Keratinocyte (primary cell): ENCODE measurements around the gene EDC4. TPM values are rescaled to one million over a fixed set of nuclear protein-coding genes. Genes with fewer than 3 reads are reported as not detected.
A peak's percentile ranks its signal among the peaks of the same experiment; 100 is the strongest.

Experiments
- DNase-seq: peaks from one replicate; pipeline ENCODE4 v3.0.0-alpha.2; 2011; ENCODE audit warnings: low read depth, missing footprints, low spot score
- FAIRE-seq: peaks from 2 replicates; lab custom pipeline; 2011; peaks lifted over from hg19 to GRCh38; lab: Jason Lieb, UNC
- H2AFZ ChIP-seq: 2 replicates; pipeline ENCODE4 v1.6.0; 2012; ENCODE audit warnings: low read length, control low read depth, inconsistent platforms; ENCODE audit not compliant: control insufficient read depth
- H3K27ac ChIP-seq: 2 replicates; pipeline ENCODE4 v1.5.1; 2011; ENCODE audit warnings: low read length; ENCODE audit not compliant: control insufficient read depth, insufficient read depth
- H3K27me3 ChIP-seq: 3 replicates; pipeline ENCODE4 v1.6.0; 2011; ENCODE audit warnings: low read length; ENCODE audit not compliant: control insufficient read depth, insufficient read depth; ENCODE audit errors: extremely low read depth
- H3K36me3 ChIP-seq, 2 experiments: 2 replicates in 1 of 2; 3 replicates in 1 of 2; pipeline ENCODE4 v1.5.1; 2011; ENCODE audit warnings: low read length in 2 of 2, mild to moderate bottlenecking in 1 of 2; ENCODE audit not compliant: control insufficient read depth in 2 of 2, insufficient read depth in 2 of 2; ENCODE audit errors: extremely low read depth in 1 of 2
- H3K4me1 ChIP-seq: 3 replicates; pipeline ENCODE4 v1.5.1; 2011; ENCODE audit warnings: low read length; ENCODE audit not compliant: control insufficient read depth, insufficient read depth; ENCODE audit errors: extremely low read depth
- H3K4me2 ChIP-seq: 3 replicates; pipeline ENCODE4 v1.6.0; 2011; ENCODE audit warnings: low read depth, low read length; ENCODE audit not compliant: control insufficient read depth, insufficient read depth; ENCODE audit errors: extremely low read depth
- H3K4me3 ChIP-seq, 3 experiments: fragments of 200-600 bp in 1 of 3; sonication (generic) in 1 of 3; 2 replicates in 2 of 3; 3 replicates in 1 of 3; pipeline ENCODE4 v1.5.1; 2011 to 2016; ENCODE audit warnings: low read length in 3 of 3, mild to moderate bottlenecking in 3 of 3, control low read depth in 2 of 3, inconsistent platforms in 1 of 3, low read depth in 1 of 3, mixed read lengths in 1 of 3, mixed run types in 1 of 3, moderate library complexity in 1 of 3; ENCODE audit not compliant: control insufficient read depth in 2 of 3, insufficient read depth in 2 of 3; ENCODE audit errors: extremely low read depth in 1 of 3
- H3K79me2 ChIP-seq: 2 replicates; pipeline ENCODE4 v1.6.0; 2012; ENCODE audit warnings: low read length; ENCODE audit not compliant: control insufficient read depth, insufficient read depth
- H3K9ac ChIP-seq: 3 replicates; pipeline ENCODE4 v1.6.0; 2011; ENCODE audit warnings: low read length; ENCODE audit not compliant: control insufficient read depth, insufficient read depth; ENCODE audit errors: extremely low read depth
- H3K9me1 ChIP-seq: 3 replicates; pipeline ENCODE4 v1.6.0; 2011; ENCODE audit warnings: low read length; ENCODE audit not compliant: control insufficient read depth, insufficient read depth; ENCODE audit errors: extremely low read depth
- H3K9me3 ChIP-seq: 2 replicates; pipeline ENCODE4 v1.5.1; 2012; ENCODE audit warnings: low read depth, low read length; ENCODE audit not compliant: control insufficient read depth
- H4K20me1 ChIP-seq: 3 replicates; pipeline ENCODE4 v1.6.0; 2011; ENCODE audit warnings: low read length; ENCODE audit not compliant: control insufficient read depth, insufficient read depth; ENCODE audit errors: extremely low read depth
- EZH2 ChIP-seq: IDR thresholded peaks from one replicate; pipeline ENCODE4 v1.6.1; 2012; ENCODE audit warnings: inconsistent platforms, mild to moderate bottlenecking, low read length, moderate library complexity
- dilution Hi-C: fragments of 300-500 bp; cut with MboI; formaldehyde crosslinking; loops from one replicate; pipeline ENCODE4 v1.7.0; 2020; ENCODE audit warnings: low sequenced_read_pairs; ENCODE audit not compliant: extremely low pct_ligation_motif_present
- polyA plus RNA-seq, 5 experiments: library from polyadenylated mRNA; depleted of rRNA in 3 of 5; stranded (reverse) in 3 of 5; stranded (forward) in 1 of 5; unstranded in 1 of 5; fragments of >200 nt; gene quantifications; 1 replicate in 1 of 5; 2 replicates in 3 of 5; 3 replicates in 1 of 5; pipeline versions ENCODE4 v1.2.1 to v1.2.3, GENCODE V29; 2011 to 2012; ENCODE audit warnings: missing spikeins in 2 of 5, low read depth in 1 of 5, low replicate concordance in 1 of 5
- TF ChIP-seq, protein P1 (sequence below), 3 experiments: IDR thresholded peaks in 1 of 3; conservative IDR thresholded peaks in 1 of 3; optimal IDR thresholded peaks in 1 of 3; 2 replicates in 2 of 3; 3 replicates in 1 of 3; pipeline versions ENCODE3 to v1.5.1; 2011; ENCODE audit warnings: low read length in 3 of 3, mild to moderate bottlenecking in 3 of 3, moderate library complexity in 2 of 3, control low read depth in 1 of 3, inconsistent platforms in 1 of 3; ENCODE audit not compliant: insufficient read depth in 2 of 3; ENCODE audit errors: extremely low read depth in 1 of 3

The EDC4 gene
- polyA plus RNA-seq, 1 donor (not counting 4 experiments of a cell fraction or from before 2014, with no cell fraction given): 16.7 TPM

DNA sequence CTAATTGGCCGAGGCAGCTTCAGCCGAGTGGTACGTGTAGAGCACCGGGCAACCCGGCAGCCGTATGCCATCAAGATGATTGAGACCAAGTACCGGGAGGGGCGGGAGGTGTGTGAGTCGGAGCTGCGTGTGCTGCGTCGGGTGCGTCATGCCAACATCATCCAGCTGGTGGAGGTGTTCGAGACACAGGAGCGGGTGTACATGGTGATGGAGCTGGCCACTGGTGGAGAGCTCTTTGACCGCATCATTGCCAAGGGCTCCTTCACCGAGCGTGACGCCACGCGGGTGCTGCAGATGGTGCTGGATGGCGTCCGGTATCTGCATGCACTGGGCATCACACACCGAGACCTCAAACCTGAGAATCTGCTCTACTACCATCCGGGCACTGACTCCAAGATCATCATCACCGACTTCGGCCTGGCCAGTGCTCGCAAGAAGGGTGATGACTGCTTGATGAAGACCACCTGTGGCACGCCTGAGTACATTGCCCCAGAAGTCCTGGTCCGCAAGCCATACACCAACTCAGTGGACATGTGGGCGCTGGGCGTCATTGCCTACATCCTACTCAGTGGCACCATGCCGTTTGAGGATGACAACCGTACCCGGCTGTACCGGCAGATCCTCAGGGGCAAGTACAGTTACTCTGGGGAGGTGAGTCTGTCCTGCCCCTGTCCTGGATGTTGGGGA is 36.3 kb downstream of the EDC4 start:
- no peak overlapping the region for H2AFZ ChIP-seq
- H3K4me2 ChIP-seq: no peak overlapping the region
- H3K27ac ChIP-seq: no peak overlapping the region
- H3K9ac ChIP-seq: no peak overlapping the region
- no peak overlapping the region for H3K4me3 ChIP-seq
- H3K27me3 ChIP-seq: no peaks in the 10 kb centered on the region
- no peaks in the 10 kb centered on the region for H3K9me3 ChIP-seq
- H3K9me1 ChIP-seq: no peaks in the 10 kb centered on the region
- no peaks in the 10 kb centered on the region for H4K20me1 ChIP-seq
- H3K79me2 ChIP-seq: no peaks in the 10 kb centered on the region
- no peak for DNase-seq
- no peak for FAIRE-seq
- H3K4me1 ChIP-seq: peaks cover 4% of the 10 kb centered on the region
- dilution Hi-C loops: no loop called here
- TF ChIP-seq EZH2: no peak
- TF ChIP-seq, protein P1, sequence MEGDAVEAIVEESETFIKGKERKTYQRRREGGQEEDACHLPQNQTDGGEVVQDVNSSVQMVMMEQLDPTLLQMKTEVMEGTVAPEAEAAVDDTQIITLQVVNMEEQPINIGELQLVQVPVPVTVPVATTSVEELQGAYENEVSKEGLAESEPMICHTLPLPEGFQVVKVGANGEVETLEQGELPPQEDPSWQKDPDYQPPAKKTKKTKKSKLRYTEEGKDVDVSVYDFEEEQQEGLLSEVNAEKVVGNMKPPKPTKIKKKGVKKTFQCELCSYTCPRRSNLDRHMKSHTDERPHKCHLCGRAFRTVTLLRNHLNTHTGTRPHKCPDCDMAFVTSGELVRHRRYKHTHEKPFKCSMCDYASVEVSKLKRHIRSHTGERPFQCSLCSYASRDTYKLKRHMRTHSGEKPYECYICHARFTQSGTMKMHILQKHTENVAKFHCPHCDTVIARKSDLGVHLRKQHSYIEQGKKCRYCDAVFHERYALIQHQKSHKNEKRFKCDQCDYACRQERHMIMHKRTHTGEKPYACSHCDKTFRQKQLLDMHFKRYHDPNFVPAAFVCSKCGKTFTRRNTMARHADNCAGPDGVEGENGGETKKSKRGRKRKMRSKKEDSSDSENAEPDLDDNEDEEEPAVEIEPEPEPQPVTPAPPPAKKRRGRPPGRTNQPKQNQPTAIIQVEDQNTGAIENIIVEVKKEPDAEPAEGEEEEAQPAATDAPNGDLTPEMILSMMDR (optimal IDR thresholded peaks at IDR 0.05 in 1 of 3, IDR thresholded peaks at IDR 0.05 in 1 of 3, conservative IDR thresholded peaks at IDR 0.05 in 1 of 3; ENCODE audit: extremely low read depth in 1 of 3, insufficient read depth in 2 of 3, low read length in 3 of 3): no peak
- peaks cover 5 to 15% of the 10 kb centered on the region in 2 experiments for H3K36me3 ChIP-seq

DNA sequence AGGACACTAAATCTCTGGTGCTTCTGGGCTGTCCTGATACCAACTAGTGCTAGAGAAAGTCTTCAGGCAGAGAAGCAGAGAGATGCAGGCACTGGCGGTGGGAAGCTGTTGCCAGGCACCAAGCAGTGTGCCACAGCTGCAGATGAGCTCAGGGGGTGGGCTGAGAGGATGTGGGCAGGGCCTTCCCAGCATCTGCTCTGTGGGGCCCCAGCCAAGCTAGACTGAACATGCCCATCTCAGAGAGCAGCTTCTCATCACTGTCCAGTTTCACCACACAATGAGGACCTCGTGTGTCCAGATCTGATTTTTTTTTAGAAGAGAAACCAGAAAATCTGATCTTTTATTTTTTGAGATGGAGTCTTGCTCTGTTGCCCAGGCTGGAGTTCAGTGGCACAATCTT is 37.3 kb downstream of the EDC4 start:
- Histone ChIP-seq H3K27me3 (no peaks in the 10 kb centered on the region), H3K4me1 (peaks cover 7% of the 10 kb centered on the region), H3K79me2 (no peaks in the 10 kb centered on the region), H3K9me1 (no peaks in the 10 kb centered on the region), H4K20me1 (no peaks in the 10 kb centered on the region), H2AFZ (no peak overlapping the region), H3K27ac (no peak overlapping the region), H3K4me3 (no peak overlapping the region), H3K9me3 (no peaks in the 10 kb centered on the region), H3K9ac (no peak overlapping the region), H3K36me3 (peaks cover 5 to 15% of the 10 kb centered on the region in 2 experiments), H3K4me2 (no peak overlapping the region)
- DNase-seq (no peak), FAIRE-seq (no peak)
- TF ChIP-seq, protein P1 (optimal IDR thresholded peaks at IDR 0.05 in 1 of 3, IDR thresholded peaks at IDR 0.05 in 1 of 3, conservative IDR thresholded peaks at IDR 0.05 in 1 of 3; ENCODE audit: extremely low read depth in 1 of 3, insufficient read depth in 2 of 3, low read length in 3 of 3): peak in 1 of 3 experiments; percentile 6
- TF ChIP-seq EZH2: no peak
- dilution Hi-C loops: no loop called here
